SK-N-SH (cell line): ENCODE results near the gene ALDH4A1. TPM values are rescaled to one million over a fixed set of nuclear protein-coding genes. Genes with fewer than 3 reads are reported as not detected.

ENCODE experiments used
- CTCF ChIA-PET: fragments of 300-600, 350-600 bp; formaldehyde crosslinking; extraction: SDS; loops from one replicate; lab custom pipeline; 2021; lab: Yijun Ruan, JAX
- POLR2A ChIA-PET: fragments of 350-600 bp; sonication (Branson Sonifier 250); formaldehyde crosslinking; extraction: SDS; loops from one replicate; lab custom pipeline; 2020; ENCODE audit warnings: antibody characterized with exemption, inconsistent platforms; lab: Yijun Ruan, JAX
- DNase-seq: peaks from one replicate; pipeline ENCODE4 v3.0.0; 2012
- H2AFZ ChIP-seq: fragments of 200-600 bp; sonication (generic); 2 replicates; pipeline ENCODE4 v1.8.1; 2016; ENCODE audit warnings: antibody characterized with exemption, mild to moderate bottlenecking, low read depth
- H3F3A ChIP-seq: fragments of 200-600 bp; sonication (generic); replicated peaks from 2 replicates; pipeline ENCODE3; 2016; ENCODE audit warnings: antibody characterized with exemption, mild to moderate bottlenecking; ENCODE audit not compliant: insufficient read depth
- H3K27ac ChIP-seq, 2 experiments: fragments of 200-500 bp in 1 of 2; fragments of 200-600 bp in 1 of 2; sonication (Bioruptor generic) in 1 of 2; sonication (generic), shearing (Covaris generic) in 1 of 2; 2 replicates each; pipeline versions ENCODE4 v1.5.1 to v1.6.1; 2014 to 2016; ENCODE audit warnings: low read depth in 2 of 2, inconsistent platforms in 1 of 2, low read length in 1 of 2, mild to moderate bottlenecking in 1 of 2, mixed read lengths in 1 of 2
- H3K27me3 ChIP-seq: fragments of 200-600 bp; sonication (generic), shearing (Covaris generic); 2 replicates; pipeline ENCODE4 v1.6.1; 2016; ENCODE audit warnings: mixed run types; ENCODE audit not compliant: insufficient read depth
- H3K36me3 ChIP-seq, 2 experiments: fragments of 200-500 bp in 1 of 2; fragments of 200-600 bp in 1 of 2; sonication (Bioruptor generic) in 1 of 2; sonication (generic) in 1 of 2; replicated peaks in 1 of 2; 2 replicates each; pipeline versions ENCODE3 to v1.5.1; 2014 to 2016; ENCODE audit warnings: low read length in 1 of 2, mild to moderate bottlenecking in 1 of 2; ENCODE audit not compliant: insufficient read depth in 2 of 2, control insufficient read depth in 1 of 2
- H3K4me1 ChIP-seq, 2 experiments: fragments of 200-500 bp in 1 of 2; fragments of 200-600 bp in 1 of 2; sonication (Bioruptor generic) in 1 of 2; sonication (generic), shearing (Covaris generic) in 1 of 2; 2 replicates each; pipeline versions ENCODE4 v1.5.1 to v1.6.1; 2014 to 2016; ENCODE audit warnings: low read depth in 1 of 2, low read length in 1 of 2, mixed run types in 1 of 2; ENCODE audit not compliant: insufficient read depth in 2 of 2, control insufficient read depth in 1 of 2
- H3K4me2 ChIP-seq: fragments of 200-600 bp; sonication (generic), shearing (Covaris generic); 2 replicates; pipeline ENCODE4 v1.6.1; 2017; ENCODE audit warnings: mixed run types
- H3K4me3 ChIP-seq, 2 experiments: fragments of 200-500 bp in 1 of 2; fragments of 200-600 bp in 1 of 2; sonication (Bioruptor generic) in 1 of 2; sonication (generic), shearing (Covaris generic) in 1 of 2; 2 replicates each; pipeline versions ENCODE4 v1.5.1 to v1.8.1; 2014 to 2016; ENCODE audit warnings: low read depth in 2 of 2, inconsistent platforms in 1 of 2, low read length in 1 of 2, mild to moderate bottlenecking in 1 of 2, mixed read lengths in 1 of 2, moderate library complexity in 1 of 2
- H3K79me2 ChIP-seq: fragments of 200-600 bp; sonication (generic); 2 replicates; pipeline ENCODE4 v1.8.1; 2017; ENCODE audit warnings: mild to moderate bottlenecking; ENCODE audit not compliant: insufficient read depth
- H3K9ac ChIP-seq: fragments of 200-600 bp; sonication (generic); 2 replicates; pipeline ENCODE4 v1.6.1; 2017; ENCODE audit warnings: mixed run types
- H3K9me2 ChIP-seq: fragments of 200-600 bp; sonication (generic); 2 replicates; pipeline ENCODE4 v1.6.1; 2017; ENCODE audit warnings: mixed run types
- H3K9me3 ChIP-seq: fragments of 200-600 bp; sonication (generic); 2 replicates; pipeline ENCODE4 v1.6.1; 2017; ENCODE audit warnings: mixed run types, mild to moderate bottlenecking, moderate library complexity
- H4K20me1 ChIP-seq: fragments of 200-600 bp; sonication (generic); 2 replicates; pipeline ENCODE4 v1.6.1; 2017; ENCODE audit warnings: mild to moderate bottlenecking, mixed run types; ENCODE audit not compliant: insufficient read depth
- ELF1 ChIP-seq: IDR thresholded peaks from 2 replicates; pipeline ENCODE4 v1.4.0; 2012
- EZH2phosphoT487 ChIP-seq: fragments of 200-600 bp; sonication (generic); IDR thresholded peaks from 2 replicates; pipeline ENCODE4 v1.6.1; 2017; ENCODE audit warnings: low read depth, mixed run types, mild to moderate bottlenecking, antibody characterized with exemption, moderate library complexity, borderline replicate concordance
- FOXJ3 ChIP-seq: sonication (generic); formaldehyde crosslinking; IDR thresholded peaks from 2 replicates; pipeline ENCODE4 v1.5.1; 2020; ENCODE audit warnings: mild to moderate bottlenecking, missing genetic modification reagents
- NFIC ChIP-seq: IDR thresholded peaks from 2 replicates; pipeline ENCODE4 v1.4.0; 2012; ENCODE audit warnings: borderline replicate concordance
- POLR2AphosphoS5 ChIP-seq: IDR thresholded peaks from 2 replicates; pipeline ENCODE4 v1.6.1; 2012; ENCODE audit warnings: low read depth, low read length
- RAD21 ChIP-seq: IDR thresholded peaks from 2 replicates; pipeline ENCODE4 v1.6.1; 2012; ENCODE audit warnings: mild to moderate bottlenecking, low read length
- RCOR1 ChIP-seq: fragments of 150-350 bp; IDR thresholded peaks from 2 replicates; pipeline ENCODE4 v1.6.1; 2017; ENCODE audit warnings: antibody characterized with exemption, low read length
- TCF12 ChIP-seq: IDR thresholded peaks from 2 replicates; pipeline ENCODE4 v1.4.0; 2012
- WGBS: methylation state at CpG from one replicate; pipeline ENCODE4 v1.1.6; 2017; ENCODE audit warnings: low lambda C conversion rate; 5-methylcytosine and 5-hydroxymethylcytosine counted together
- polyA plus RNA-seq, 3 experiments: library from polyadenylated mRNA; depleted of rRNA; stranded (reverse); fragments of >200 nt; gene quantifications; 2 replicates each; pipeline ENCODE4 v1.2.3, GENCODE V29; 2012
- TF ChIP-seq, protein P1 (sequence below): IDR thresholded peaks from 2 replicates; pipeline ENCODE4; 2012
- TF ChIP-seq, protein P2 (sequence below): IDR thresholded peaks from 2 replicates; pipeline ENCODE4 v1.4.0; 2012; ENCODE audit warnings: low read depth, borderline replicate concordance
- TF ChIP-seq, protein P3 (sequence below): IDR thresholded peaks from 2 replicates; pipeline ENCODE4 v1.6.1; 2012; ENCODE audit warnings: mild to moderate bottlenecking, low read depth, low read length, moderate library complexity
- TF ChIP-seq, protein P4 (sequence below): IDR thresholded peaks from 2 replicates; pipeline ENCODE4 v1.4.0; 2012; ENCODE audit warnings: low read depth, borderline replicate concordance

ALDH4A1 gene
- polyA plus RNA-seq, 1 of the 3 experiments (the other 2 are of a cell fraction): 18.5 TPM

DNA sequence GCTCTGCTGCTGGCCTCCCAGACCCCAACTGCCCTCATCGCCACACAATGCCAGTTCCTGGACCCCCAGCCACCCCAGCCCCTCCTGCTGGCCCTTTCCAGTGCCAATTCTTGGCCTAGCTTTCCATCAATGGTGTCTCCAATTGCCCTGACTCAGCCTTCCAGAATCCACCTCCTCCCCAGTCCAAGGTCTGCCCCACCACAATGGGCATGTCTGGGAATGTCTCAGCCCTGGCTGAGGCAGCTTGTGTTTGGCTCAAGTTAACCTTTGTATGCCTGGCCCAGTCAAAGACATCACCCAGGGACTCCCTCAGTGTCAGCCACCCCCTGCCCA is 16.4 kb downstream of the ALDH4A1 start:
- Histone ChIP-seq H3K27me3 (no peaks in the 10 kb centered on the region), H3K9me3 (no peaks in the 10 kb centered on the region), H3K36me3 (peaks cover 0 to 3% of the 10 kb centered on the region in 2 experiments), H3K9ac (no peak overlapping the region), H3F3A (peaks cover 5% of the 10 kb centered on the region), H3K4me3 (no peak overlapping the region), H3K9me2 (no peaks in the 10 kb centered on the region), H3K79me2 (no peaks in the 10 kb centered on the region), H3K4me1 (peaks cover 0 to 4% of the 10 kb centered on the region in 2 experiments; a peak in 2 of 4 replicates), H3K27ac (peak overlapping the region in 1 of 2 experiments; percentile 50; a peak in 2 of 4 replicates), H4K20me1 (no peaks in the 10 kb centered on the region), H3K4me2 (peak overlapping the region; percentile 43; the same call in 1 of the 2 replicates), H2AFZ (no peak overlapping the region)
- POLR2A ChIA-PET: interaction anchor here (2.4 kb wide), 1 partner anchor 17 kb away, joined by 8 read pairs; the partner anchor contains the start of gene ALDH4A1
- CTCF ChIA-PET: interaction anchor here (3.0 to 25.9 kb wide), 5 partner anchors 9 to 288 kb away, joined by 33 to 350 read pairs (median 59); partner anchors contain the start of gene ALDH4A1
- 100% methylated on average over 1 of the region's 1 CpG for WGBS
- peak; percentile 55 for TF ChIP-seq NFIC
- TF ChIP-seq RCOR1: no peak
- TF ChIP-seq, protein P1, sequence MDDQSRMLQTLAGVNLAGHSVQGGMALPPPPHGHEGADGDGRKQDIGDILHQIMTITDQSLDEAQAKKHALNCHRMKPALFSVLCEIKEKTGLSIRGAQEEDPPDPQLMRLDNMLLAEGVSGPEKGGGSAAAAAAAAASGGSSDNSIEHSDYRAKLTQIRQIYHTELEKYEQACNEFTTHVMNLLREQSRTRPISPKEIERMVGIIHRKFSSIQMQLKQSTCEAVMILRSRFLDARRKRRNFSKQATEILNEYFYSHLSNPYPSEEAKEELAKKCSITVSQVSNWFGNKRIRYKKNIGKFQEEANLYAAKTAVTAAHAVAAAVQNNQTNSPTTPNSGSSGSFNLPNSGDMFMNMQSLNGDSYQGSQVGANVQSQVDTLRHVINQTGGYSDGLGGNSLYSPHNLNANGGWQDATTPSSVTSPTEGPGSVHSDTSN: peak; percentile 17; the same call in 1 of the 2 replicates
- no peak for DNase-seq

DNA sequence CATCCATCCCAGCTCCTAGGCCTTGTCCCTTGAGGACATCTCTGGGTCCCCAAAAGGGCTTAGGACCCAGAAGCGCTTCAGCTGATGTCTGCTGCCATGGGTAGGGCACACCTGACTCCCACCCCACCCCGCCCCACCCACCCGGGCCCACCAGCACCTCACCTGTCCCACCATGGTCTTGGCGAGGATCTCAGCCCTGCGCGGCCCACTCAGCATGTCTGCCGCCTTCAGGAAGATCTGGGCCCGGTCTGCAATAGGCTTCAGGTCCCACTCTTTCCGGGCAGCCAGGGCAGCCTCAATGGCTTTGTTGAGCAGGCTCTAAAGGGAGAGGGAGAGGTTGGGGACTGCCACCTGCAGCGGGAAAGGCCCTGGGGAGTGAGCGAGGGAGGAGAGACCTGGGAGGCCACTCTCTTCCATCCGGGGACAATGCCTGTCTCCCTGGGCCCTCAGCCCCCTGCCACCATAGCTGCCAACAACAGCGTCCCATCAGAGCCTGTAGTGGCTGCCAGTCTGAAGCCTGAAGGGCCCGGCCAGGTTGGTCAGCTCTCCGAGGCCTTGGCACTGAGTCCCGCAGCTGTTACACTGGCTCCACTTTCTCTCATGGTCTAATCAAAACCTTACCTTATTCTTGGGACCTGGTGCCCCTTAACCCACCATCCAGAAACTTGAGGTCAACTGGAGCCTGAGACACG is 16.9 kb downstream of the ALDH4A1 start:
- DNase-seq: no peak
- ChIA-PET POLR2A (interaction anchor here (2.4 kb wide), 1 partner anchor 17 kb away, joined by 8 read pairs; the partner anchor contains the start of gene ALDH4A1), CTCF (interaction anchor here (0.7 to 25.9 kb wide), 14 partner anchors 10 to 287 kb away, joined by 3 to 350 read pairs (median 9); partner anchors contain the start of genes ALDH4A1 and IFFO2)
- no peaks in the 10 kb centered on the region for H3K9me2 ChIP-seq
- H3K4me2 ChIP-seq: 0 out of 2 replicates have a peak overlapping the region, but pooled peaks have one; percentile 43
- H3F3A ChIP-seq: peaks cover 5% of the 10 kb centered on the region
- no peaks in the 10 kb centered on the region for H4K20me1 ChIP-seq
- H3K4me1 ChIP-seq: peaks cover 0 to 4% of the 10 kb centered on the region in 2 experiments; a peak in 2 of 4 replicates
- no peaks in the 10 kb centered on the region for H3K9me3 ChIP-seq
- no peaks in the 10 kb centered on the region for H3K27me3 ChIP-seq
- no peak overlapping the region for H2AFZ ChIP-seq
- TF ChIP-seq, protein P2, sequence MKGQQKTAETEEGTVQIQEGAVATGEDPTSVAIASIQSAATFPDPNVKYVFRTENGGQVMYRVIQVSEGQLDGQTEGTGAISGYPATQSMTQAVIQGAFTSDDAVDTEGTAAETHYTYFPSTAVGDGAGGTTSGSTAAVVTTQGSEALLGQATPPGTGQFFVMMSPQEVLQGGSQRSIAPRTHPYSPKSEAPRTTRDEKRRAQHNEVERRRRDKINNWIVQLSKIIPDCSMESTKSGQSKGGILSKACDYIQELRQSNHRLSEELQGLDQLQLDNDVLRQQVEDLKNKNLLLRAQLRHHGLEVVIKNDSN: no peak
- TF ChIP-seq RAD21 (no peak), POLR2AphosphoS5 (no peak), FOXJ3 (CRISPR knock-in tag) (no peak), EZH2phosphoT487 (no peak), ELF1 (no peak), TCF12 (no peak)
- TF ChIP-seq, protein P3, sequence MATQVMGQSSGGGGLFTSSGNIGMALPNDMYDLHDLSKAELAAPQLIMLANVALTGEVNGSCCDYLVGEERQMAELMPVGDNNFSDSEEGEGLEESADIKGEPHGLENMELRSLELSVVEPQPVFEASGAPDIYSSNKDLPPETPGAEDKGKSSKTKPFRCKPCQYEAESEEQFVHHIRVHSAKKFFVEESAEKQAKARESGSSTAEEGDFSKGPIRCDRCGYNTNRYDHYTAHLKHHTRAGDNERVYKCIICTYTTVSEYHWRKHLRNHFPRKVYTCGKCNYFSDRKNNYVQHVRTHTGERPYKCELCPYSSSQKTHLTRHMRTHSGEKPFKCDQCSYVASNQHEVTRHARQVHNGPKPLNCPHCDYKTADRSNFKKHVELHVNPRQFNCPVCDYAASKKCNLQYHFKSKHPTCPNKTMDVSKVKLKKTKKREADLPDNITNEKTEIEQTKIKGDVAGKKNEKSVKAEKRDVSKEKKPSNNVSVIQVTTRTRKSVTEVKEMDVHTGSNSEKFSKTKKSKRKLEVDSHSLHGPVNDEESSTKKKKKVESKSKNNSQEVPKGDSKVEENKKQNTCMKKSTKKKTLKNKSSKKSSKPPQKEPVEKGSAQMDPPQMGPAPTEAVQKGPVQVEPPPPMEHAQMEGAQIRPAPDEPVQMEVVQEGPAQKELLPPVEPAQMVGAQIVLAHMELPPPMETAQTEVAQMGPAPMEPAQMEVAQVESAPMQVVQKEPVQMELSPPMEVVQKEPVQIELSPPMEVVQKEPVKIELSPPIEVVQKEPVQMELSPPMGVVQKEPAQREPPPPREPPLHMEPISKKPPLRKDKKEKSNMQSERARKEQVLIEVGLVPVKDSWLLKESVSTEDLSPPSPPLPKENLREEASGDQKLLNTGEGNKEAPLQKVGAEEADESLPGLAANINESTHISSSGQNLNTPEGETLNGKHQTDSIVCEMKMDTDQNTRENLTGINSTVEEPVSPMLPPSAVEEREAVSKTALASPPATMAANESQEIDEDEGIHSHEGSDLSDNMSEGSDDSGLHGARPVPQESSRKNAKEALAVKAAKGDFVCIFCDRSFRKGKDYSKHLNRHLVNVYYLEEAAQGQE: no peak
- TF ChIP-seq, protein P4, sequence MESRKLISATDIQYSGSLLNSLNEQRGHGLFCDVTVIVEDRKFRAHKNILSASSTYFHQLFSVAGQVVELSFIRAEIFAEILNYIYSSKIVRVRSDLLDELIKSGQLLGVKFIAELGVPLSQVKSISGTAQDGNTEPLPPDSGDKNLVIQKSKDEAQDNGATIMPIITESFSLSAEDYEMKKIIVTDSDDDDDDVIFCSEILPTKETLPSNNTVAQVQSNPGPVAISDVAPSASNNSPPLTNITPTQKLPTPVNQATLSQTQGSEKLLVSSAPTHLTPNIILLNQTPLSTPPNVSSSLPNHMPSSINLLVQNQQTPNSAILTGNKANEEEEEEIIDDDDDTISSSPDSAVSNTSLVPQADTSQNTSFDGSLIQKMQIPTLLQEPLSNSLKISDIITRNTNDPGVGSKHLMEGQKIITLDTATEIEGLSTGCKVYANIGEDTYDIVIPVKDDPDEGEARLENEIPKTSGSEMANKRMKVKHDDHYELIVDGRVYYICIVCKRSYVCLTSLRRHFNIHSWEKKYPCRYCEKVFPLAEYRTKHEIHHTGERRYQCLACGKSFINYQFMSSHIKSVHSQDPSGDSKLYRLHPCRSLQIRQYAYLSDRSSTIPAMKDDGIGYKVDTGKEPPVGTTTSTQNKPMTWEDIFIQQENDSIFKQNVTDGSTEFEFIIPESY: no peak
- TF ChIP-seq, protein P1: no peak
- 89% methylated on average over 13 of the region's 17 CpGs for WGBS
- peaks cover 0 to 3% of the 10 kb centered on the region in 2 experiments for H3K36me3 ChIP-seq
- H3K27ac ChIP-seq: no peak overlapping the region
- H3K9ac ChIP-seq: no peak overlapping the region
- H3K79me2 ChIP-seq: no peaks in the 10 kb centered on the region
- no peak overlapping the region for H3K4me3 ChIP-seq
